Mucosa of descending colon (tissue), 3 donors: ENCODE results near the gene RNASE8. TPM values are rescaled to one million over a fixed set of nuclear protein-coding genes. Genes with fewer than 3 reads are reported as not detected.

Source experiments
- ATAC-seq: fragments of 200-7000 bp; cut with Tn5 transposase; one replicate; pipeline ENCODE4 v1.9.1; 2020; ENCODE audit warnings: mild to moderate bottlenecking, moderate library complexity
- DNase-seq, 3 donors: peaks; one replicate each; pipeline ENCODE4 v3.0.0-alpha.2; 2020
- H3K36me3 ChIP-seq: fragments of 200-600 bp; one replicate; pipeline ENCODE4 v1.8.0; 2021; ENCODE audit warnings: low read depth, mild to moderate bottlenecking
- H3K4me1 ChIP-seq: fragments of 200-600 bp; one replicate; pipeline ENCODE4 v1.8.0; 2021; ENCODE audit warnings: low read depth, mild to moderate bottlenecking
- H3K4me3 ChIP-seq: fragments of 200-600 bp; one replicate; pipeline ENCODE4 v1.8.0; 2021; ENCODE audit warnings: mild to moderate bottlenecking
- H3K9me3 ChIP-seq: fragments of 200-600 bp; one replicate; pipeline ENCODE4 v1.8.0; 2021; ENCODE audit warnings: mild to moderate bottlenecking
- intact Hi-C, 2 donors: fragments of 100-400 bp; cut with DNase I in 1 of 2; cut with micrococcal nuclease in 1 of 2; formaldehyde crosslinking; loops; one replicate each; pipeline versions ENCODE4 v1.11.0 to v1.11.1; 2022; cut with DNase I, micrococcal nuclease
- total RNA-seq, 3 donors: library from RNA; stranded (reverse); fragmentation: NEBNext Ultra II Directional in 2 of 3; extraction: Animal tissue kit (Norgen Biotek cat#: 25700) in 2 of 3; gene quantifications; one replicate each; pipeline versions ENCODE4 v1.2.1 to v1.2.4, GENCODE V29; 2021 to 2023
- TF ChIP-seq, protein P1 (sequence below): fragments of 200-600 bp; IDR thresholded peaks from one replicate; pipeline ENCODE4 v1.8.0; 2022; ENCODE audit warnings: antibody characterized with exemption, mild to moderate bottlenecking
- donor health status: DM: no; HTN: no; CAD: no; lungs with moderate emphysema.
- donor health status: DM: no; HTN: no; CAD: no.
- donor health status: DM: no; HTN: yes; CAD: no.

The RNASE8 gene
- total RNA-seq, 3 donors from 2014 or later: not detected

DNA sequence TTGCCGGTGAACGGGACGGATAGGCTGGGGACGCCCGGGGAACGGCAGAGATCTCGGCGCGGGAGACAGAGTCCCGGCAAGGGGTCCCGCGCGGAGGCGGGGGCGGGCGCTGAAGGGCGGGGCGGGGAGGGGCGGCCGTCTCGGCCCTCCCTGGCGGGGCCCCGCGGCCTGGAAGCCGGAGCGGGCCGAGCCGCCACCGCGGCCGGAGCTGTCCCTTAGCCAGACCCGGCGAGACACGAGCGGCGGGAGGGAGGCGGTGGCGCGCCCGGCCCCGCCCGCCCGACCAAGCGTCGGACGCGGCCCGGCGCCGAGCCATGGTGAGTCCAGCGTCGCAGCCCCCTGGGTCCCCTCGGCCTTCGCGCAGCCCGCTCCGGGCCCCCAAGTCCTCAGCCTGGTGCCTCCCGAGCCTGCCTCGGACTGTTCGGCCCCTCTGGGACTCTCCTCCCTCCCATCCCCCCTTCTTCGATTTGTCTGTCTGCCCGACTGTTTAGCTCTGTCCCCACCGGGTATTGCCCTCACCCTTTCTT lies 12.5 kb downstream of the RNASE8 start, which contains the start of gene ARHGEF40:
Gene ARHGEF40 (plus strand): TSS at position 222 of the 527 bp plus-strand sequence. CDS start 93 bp downstream, at position 315.
- peaks cover 29% of the 10 kb centered on the region for H3K4me1 ChIP-seq
- DNase-seq (peak in 2 of 3 donors; percentile 67 to 80), ATAC-seq (peak; percentile 56)
- no peaks in the 10 kb centered on the region for H3K9me3 ChIP-seq
- peak within 1 kb of the TSS; percentile 48 for H3K4me3 ChIP-seq
- intact Hi-C loops: no loop called here
- no peaks in the 10 kb centered on the region for H3K36me3 ChIP-seq
- TF ChIP-seq, protein P1, sequence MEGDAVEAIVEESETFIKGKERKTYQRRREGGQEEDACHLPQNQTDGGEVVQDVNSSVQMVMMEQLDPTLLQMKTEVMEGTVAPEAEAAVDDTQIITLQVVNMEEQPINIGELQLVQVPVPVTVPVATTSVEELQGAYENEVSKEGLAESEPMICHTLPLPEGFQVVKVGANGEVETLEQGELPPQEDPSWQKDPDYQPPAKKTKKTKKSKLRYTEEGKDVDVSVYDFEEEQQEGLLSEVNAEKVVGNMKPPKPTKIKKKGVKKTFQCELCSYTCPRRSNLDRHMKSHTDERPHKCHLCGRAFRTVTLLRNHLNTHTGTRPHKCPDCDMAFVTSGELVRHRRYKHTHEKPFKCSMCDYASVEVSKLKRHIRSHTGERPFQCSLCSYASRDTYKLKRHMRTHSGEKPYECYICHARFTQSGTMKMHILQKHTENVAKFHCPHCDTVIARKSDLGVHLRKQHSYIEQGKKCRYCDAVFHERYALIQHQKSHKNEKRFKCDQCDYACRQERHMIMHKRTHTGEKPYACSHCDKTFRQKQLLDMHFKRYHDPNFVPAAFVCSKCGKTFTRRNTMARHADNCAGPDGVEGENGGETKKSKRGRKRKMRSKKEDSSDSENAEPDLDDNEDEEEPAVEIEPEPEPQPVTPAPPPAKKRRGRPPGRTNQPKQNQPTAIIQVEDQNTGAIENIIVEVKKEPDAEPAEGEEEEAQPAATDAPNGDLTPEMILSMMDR: no peak

DNA sequence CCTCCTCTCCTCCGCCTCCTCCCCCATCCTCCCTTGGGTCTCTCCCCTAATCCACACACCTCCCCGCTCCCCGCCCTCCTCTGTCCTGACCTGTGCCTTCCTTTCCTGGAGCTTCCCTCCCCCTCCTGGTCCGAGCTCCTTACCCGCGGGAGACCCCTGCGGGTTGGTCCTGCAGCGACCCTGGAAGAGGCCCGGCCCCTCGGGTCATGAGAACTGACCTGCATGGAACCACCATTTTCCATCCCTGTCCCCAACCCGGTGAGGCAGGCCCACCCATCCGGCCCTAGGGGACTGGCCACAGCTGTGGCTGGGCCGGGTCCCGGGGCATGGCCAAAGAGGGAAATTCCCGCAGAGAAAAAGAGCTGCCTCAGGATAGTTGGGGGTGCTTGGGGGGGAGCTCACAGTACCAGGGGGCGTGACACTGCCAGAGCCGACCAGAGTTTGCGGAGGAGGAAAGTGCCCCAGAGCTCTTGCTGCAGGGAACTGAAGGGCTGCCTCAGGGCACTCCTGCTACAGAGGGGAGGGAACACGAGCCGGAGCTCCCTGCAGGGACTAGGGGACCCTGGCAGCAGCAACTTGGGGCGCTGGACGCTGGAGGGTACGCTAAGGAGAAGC lies 13.1 kb downstream of the RNASE8 start:
- TF ChIP-seq, protein P1: no peak
- DNase-seq (peak; percentile 78 to 84 (median 79)), ATAC-seq (peak; percentile 50)
- Histone ChIP-seq H3K4me1 (peaks cover 29% of the 10 kb centered on the region), H3K4me3 (peak overlapping the region; percentile 48), H3K36me3 (no peaks in the 10 kb centered on the region), H3K9me3 (no peaks in the 10 kb centered on the region)
- intact Hi-C loops: no loop called here

DNA sequence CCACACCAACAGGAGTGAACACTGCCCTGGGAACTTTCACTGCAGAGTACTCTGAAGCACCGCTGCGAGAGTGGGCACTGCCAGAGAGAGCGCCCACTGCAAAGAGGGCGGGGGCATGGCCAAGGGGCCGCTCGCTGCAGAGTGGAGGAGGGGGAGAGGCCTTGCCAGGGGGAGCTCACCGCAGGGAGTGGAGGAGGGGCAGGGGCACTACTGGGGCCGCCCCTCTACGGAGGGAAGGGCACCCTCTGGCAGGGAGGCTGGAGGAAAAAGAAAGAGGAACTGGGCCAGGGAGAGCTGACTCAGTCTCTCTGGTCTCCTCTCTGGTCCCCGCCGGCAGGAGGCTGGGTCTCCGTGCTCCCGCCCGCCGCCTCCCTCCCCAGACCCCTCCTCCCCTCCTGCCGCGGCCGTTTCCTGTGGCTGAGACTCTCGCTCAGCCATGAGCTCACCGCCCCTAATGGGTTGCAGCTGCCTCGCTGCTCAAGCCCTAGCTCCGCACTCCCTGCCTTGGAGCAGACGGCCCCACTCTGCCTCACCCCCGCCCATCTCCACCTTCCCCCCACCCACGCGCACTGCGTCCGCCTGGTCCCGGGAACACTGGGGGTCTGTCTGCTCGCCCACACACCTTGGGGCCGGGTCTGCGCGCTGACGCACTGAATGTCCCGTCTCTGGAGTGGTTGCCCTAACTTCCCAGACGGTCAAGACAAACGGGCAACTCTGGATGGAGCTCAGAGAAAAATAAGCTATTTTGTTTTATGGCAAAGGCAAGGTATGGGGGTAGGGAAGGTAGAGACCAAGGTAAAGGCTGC lies 13.8 kb downstream of the RNASE8 start:
- Histone ChIP-seq H3K4me3 (peak overlapping the region; percentile 48), H3K9me3 (no peaks in the 10 kb centered on the region), H3K4me1 (peaks cover 29% of the 10 kb centered on the region), H3K36me3 (no peaks in the 10 kb centered on the region)
- TF ChIP-seq, protein P1: no peak
- ATAC-seq (peak; percentile 58), DNase-seq (peak; percentile 80 to 90 (median 85))
- intact Hi-C loops: no loop called here

DNA sequence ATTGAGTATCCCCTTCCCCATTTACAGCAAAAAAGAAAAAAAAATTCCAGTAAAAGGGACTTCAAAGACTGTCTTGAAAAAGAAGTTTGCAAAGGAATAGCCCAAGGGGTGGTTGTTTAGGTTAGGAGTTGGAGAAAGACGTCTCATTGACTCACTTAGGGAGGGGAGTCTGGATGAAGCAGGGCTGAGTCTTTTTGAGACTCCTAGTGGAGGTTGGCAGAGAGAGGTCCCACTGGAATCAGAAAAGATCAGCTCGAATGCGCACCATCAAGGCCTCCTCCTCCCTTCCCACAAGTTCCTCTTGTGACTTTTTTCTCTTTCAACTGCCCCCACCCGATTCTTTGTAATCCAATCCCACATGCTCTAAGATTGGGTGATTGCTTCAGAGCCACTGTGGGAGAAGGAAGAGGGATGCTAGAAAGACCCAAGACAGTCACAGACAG lies 14.4 kb downstream of the RNASE8 start:
- Histone ChIP-seq H3K9me3 (no peaks in the 10 kb centered on the region), H3K36me3 (no peaks in the 10 kb centered on the region), H3K4me3 (no peak overlapping the region), H3K4me1 (peaks cover 29% of the 10 kb centered on the region)
- TF ChIP-seq, protein P1: no peak
- intact Hi-C loops: no loop called here
- ATAC-seq (no peak), DNase-seq (peak in 1 of 3 donors; percentile 25)

DNA sequence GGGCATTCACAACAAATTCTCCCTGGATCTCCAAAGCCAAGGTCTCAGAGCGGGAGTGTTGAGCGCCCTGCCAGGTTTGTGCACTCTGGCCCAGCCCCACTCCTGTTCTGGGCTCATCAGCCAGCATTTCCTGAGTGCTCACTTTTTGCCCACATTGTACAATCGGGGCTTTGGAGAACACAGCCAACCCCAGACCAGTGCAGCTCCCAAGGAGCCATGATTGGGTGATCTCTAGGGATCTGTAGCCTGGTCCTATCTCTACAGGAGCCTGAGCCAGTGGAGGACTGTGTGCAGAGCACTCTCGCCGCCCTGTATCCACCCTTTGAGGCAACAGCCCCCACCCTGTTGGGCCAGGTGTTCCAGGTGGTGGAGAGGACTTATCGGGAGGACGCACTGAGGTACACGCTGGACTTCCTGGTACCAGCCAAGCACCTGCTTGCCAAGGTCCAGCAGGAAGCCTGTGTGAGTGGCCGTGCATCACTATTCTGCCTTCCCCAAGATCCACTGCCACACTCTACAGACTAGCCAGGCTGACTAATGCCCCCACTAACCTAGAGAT lies 15.2 kb downstream of the RNASE8 start:
- Histone ChIP-seq H3K4me1 (peaks cover 29% of the 10 kb centered on the region), H3K36me3 (no peaks in the 10 kb centered on the region), H3K9me3 (no peaks in the 10 kb centered on the region), H3K4me3 (no peak overlapping the region)
- DNase-seq (peak; percentile 66 to 83 (median 72)), ATAC-seq (peak; percentile 53)
- intact Hi-C loops: no loop called here
- TF ChIP-seq, protein P1: no peak
